ENCODE results near the gene SH3BGRL2. TPM values are rescaled to one million over a fixed set of nuclear protein-coding genes. Genes with fewer than 3 reads are reported as not detected.

Gene SH3BGRL2
- total RNA-seq (2021; fragmentation: NEBNext Ultra II Directional; extraction: Animal tissue kit (Norgen Biotek cat#: 25700)), result 20.0 and 20.3 TPM in 2 replicates
- polyA plus RNA-seq (2011; rRNA removed), result 3.8 and 6.0 TPM in 2 replicates
- polyA plus RNA-seq (2011; cell fraction: cytosol; rRNA removed), result 7.5 TPM
- polyA plus RNA-seq (2011; cell fraction: nucleus; rRNA removed), result 1.3 TPM
- 6.5 to 13.4 TPM (median 8.4 TPM) in 4 replicates for polyA plus RNA-seq (2012, experiment 1 of 2)
- 0.89 TPM for polyA plus RNA-seq (2012, experiment 2 of 2)
- polyA plus RNA-seq (2013, experiment 1 of 2), result 11.2 TPM
- polyA plus RNA-seq (2013, experiment 2 of 2), result 11.5 TPM
- polyA minus RNA-seq (2011; rRNA and poly(A)+ RNA removed), result 8.0 and 11.0 TPM in 2 replicates
- 8.4 TPM for polyA minus RNA-seq (2011; cell fraction: cytosol; rRNA and poly(A)+ RNA removed)
- 7.7 TPM for polyA minus RNA-seq (2011; cell fraction: nucleus; rRNA and poly(A)+ RNA removed)
- long read RNA-seq, experiment 1, full-length matches to known transcripts, result 4 of 17 reads
- long read RNA-seq, experiment 1, partial matches to known transcripts, result 12 of 17 reads
- long read RNA-seq, experiment 1, other reads (novel, unspliced or antisense), result 1 of 17 reads
- long read RNA-seq, experiment 2, full-length matches to known transcripts, result 6 of 14 reads
- long read RNA-seq, experiment 2, partial matches to known transcripts, result 1 of 14 reads
- long read RNA-seq, experiment 2, other reads (novel, unspliced or antisense), result 7 of 14 reads

DNA sequence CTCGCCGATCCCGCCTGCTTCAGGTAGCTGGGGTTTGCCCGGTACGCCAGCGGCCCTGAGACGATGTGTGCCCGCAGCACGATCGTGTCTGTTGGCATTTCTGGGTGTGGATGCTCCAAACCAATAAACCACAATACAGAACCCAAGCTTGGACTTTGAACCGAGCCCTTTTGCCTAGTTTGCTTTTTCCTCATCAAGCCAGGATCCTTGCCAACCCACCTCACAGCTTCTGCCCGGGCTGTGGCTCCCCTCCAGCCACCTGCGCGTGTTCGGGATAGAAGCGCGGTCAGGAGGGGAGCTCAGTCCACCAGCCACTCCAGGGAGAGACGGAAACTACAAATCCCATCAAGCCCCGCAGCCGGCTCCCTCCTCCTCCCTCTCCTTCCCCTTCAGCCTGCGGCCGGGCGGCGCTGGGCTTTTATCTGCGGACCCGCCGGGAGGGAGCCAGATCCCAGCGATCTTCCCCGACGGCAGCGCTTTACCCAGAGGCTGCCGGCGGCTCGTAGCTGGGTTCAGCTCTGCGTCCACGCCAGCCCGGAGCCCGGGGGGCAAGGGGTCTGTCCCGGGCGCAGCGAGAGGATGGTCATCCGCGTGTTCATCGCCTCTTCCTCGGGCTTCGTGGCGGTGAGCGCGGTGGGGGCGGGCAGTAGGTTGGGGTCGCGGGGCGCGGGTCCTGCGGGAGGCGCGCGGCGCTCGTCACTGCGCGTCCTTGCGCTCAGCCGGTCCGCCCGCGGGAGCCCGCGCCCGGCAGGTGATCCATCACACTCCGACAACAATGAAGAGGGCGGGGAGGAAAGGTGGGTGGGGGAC, at the start of gene SH3BGRL2:
Gene SH3BGRL2, plus strand, starts transcription at position 447 of the 810 bp plus-strand sequence. Its CDS starts 133 bp downstream, at position 580.
- CTCF ChIA-PET (ENCODE audit: partially characterized antibody), result interaction anchor here (0.8 to 2.7 kb wide), 10 partner anchors 8 to 187 kb away, joined by 3 to 15 read pairs (median 4); partner anchors contain the start of gene LCA5
- H3K4me3 ChIP-seq (ENCODE audit: extremely low read depth in 1 of 4, insufficient read depth in 2 of 4, low read depth in 3 of 4, low read length in 4 of 4), result peak within 1 kb of the TSS; percentile 70 to 97 (median 90)
- H3K9ac ChIP-seq (replicated peaks in 1 of 4; ENCODE audit: extremely low read depth in 1 of 4, low read depth in 3 of 4, low read length in 3 of 4), result peak within 1 kb of the TSS; percentile 75 to 85 (median 80)
- 2% methylated on average over 37 of the region's 72 CpGs; no CpG with 5 or more reads in 1 of the 2 experiments for WGBS, 2 experiments (ENCODE audit: extremely low coverage in 1 of 2, insufficient coverage in 1 of 2, insufficient read length in 1 of 2, insufficient replicate concordance in 2 of 2, low coverage in 1 of 2, low lambda C conversion rate in 2 of 2, missing lambda C conversion rate in 1 of 2)
- H2BK5ac ChIP-seq (ENCODE audit: low read depth, low read length), result no peak within 1 kb of the TSS
- H3K4ac ChIP-seq (replicated peaks; ENCODE audit: insufficient read length, low read depth, low read length), result no peak within 1 kb of the TSS
- peak within 1 kb of the TSS; percentile 47; the same call in 1 of the 2 replicates for H3K27ac ChIP-seq (ENCODE audit: low read depth, low read length)
- peaks cover 8% of the 10 kb centered on the region; the same call in 1 of the 2 replicates for H3K23me2 ChIP-seq (ENCODE audit: low read depth, low read length)
- no peak within 1 kb of the TSS for H2BK20ac ChIP-seq (ENCODE audit: low read length)
- DNase-seq (ENCODE audit: low read depth in 1 of 2, low spot score in 2 of 2) (peak; percentile 33 to 90), FAIRE-seq (peak; percentile 36)
- POLR2A ChIA-PET (ENCODE audit: partially characterized antibody), result interaction anchor here (0.6 to 2.5 kb wide), 15 partner anchors 9 to 200 kb away, joined by 3 to 13 read pairs (median 4); partner anchors contain the start of gene LCA5
- peak within 1 kb of the TSS; percentile 89 for H3K18ac ChIP-seq (ENCODE audit: extremely low read depth, low read length)
- H3K4me2 ChIP-seq (ENCODE audit: insufficient read depth in 1 of 2, low read depth in 2 of 2, low read length in 2 of 2), result peak within 1 kb of the TSS; percentile 72 to 87
- peak within 1 kb of the TSS; percentile 80 for H2AFZ ChIP-seq (ENCODE audit: low read length)
- peak within 1 kb of the TSS; percentile 59 for H4K91ac ChIP-seq (replicated peaks; ENCODE audit: insufficient read length, low read length)
- H2BK120ac ChIP-seq (replicated peaks; ENCODE audit: low read depth, low read length), result peak within 1 kb of the TSS; percentile 66
- H3K79me2 ChIP-seq (ENCODE audit: control insufficient read depth in 1 of 2, insufficient read depth in 2 of 2, low read length in 2 of 2), result no peaks in the 10 kb centered on the region
- no peak within 1 kb of the TSS; the same call in 1 of the 2 replicates for H4K8ac ChIP-seq (ENCODE audit: extremely low read depth, insufficient read depth, low read length)
- H3K4me1 ChIP-seq (replicated peaks in 1 of 4; ENCODE audit: control insufficient read depth in 3 of 4, insufficient read depth in 4 of 4, low read length in 3 of 4), result peaks cover 0 to 3% (median 0%) of the 10 kb centered on the region in 4 experiments; a peak in 2 of 7 replicates
- no peak within 1 kb of the TSS for H2BK15ac ChIP-seq (ENCODE audit: low read length)
- no peaks in the 10 kb centered on the region for H3K9me3 ChIP-seq (ENCODE audit: insufficient read depth in 2 of 2, low read depth in 1 of 2, low read length in 1 of 2)
- H3K36me3 ChIP-seq (ENCODE audit: control insufficient read depth in 2 of 4, insufficient read depth in 4 of 4, low read length in 3 of 4), result no peaks in the 10 kb centered on the region
- H2AK5ac ChIP-seq (ENCODE audit: low read depth, low read length), result no peak within 1 kb of the TSS
- H4K5ac ChIP-seq (ENCODE audit: insufficient read length, low read depth, low read length), result no peak within 1 kb of the TSS
- no peaks in the 10 kb centered on the region; the same call in 1 of the 2 replicates for H3K79me1 ChIP-seq (ENCODE audit: low read depth, low read length)
- H3K56ac ChIP-seq (replicated peaks; ENCODE audit: insufficient read length, low read depth, low read length), result peak within 1 kb of the TSS; percentile 80
- peaks cover 2 to 4% of the 10 kb centered on the region in 2 experiments for H4K20me1 ChIP-seq (replicated peaks in 1 of 2; ENCODE audit: control insufficient read depth in 1 of 2, insufficient read depth in 2 of 2, low read length in 2 of 2)
- no peak within 1 kb of the TSS for H2BK12ac ChIP-seq (ENCODE audit: low read depth, low read length)
- H3K23ac ChIP-seq (ENCODE audit: insufficient read length), result no peak within 1 kb of the TSS
- H3K27me3 ChIP-seq (replicated peaks in 1 of 4; ENCODE audit: control insufficient read depth in 3 of 4, extremely low read depth in 1 of 4, insufficient read depth in 3 of 4, low read length in 3 of 4), result peaks cover 0 to 2% (median 0%) of the 10 kb centered on the region in 4 experiments; a peak in 1 of 7 replicates
- no peak within 1 kb of the TSS for H3K14ac ChIP-seq (ENCODE audit: insufficient read length)
- TF ChIP-seq EP300 (IDR thresholded peaks at IDR 0.05; ENCODE audit: borderline replicate concordance in 1 of 2, low read depth in 2 of 2, low read length in 2 of 2), result no peak
- no peak for TF ChIP-seq NANOG (IDR thresholded peaks at IDR 0.05; ENCODE audit: insufficient read depth, low read depth, low read length, poor library complexity, severe bottlenecking)
- no peak for TF ChIP-seq SIRT6 (IDR thresholded peaks at IDR 0.05; ENCODE audit: low read length)
- TF ChIP-seq JUN (IDR thresholded peaks at IDR 0.05; ENCODE audit: low read depth, low read length), result no peak
- TF ChIP-seq NRF1 (IDR thresholded peaks at IDR 0.05; ENCODE audit: low read depth, low read length), result no peak
- TF ChIP-seq SP1 (IDR thresholded peaks at IDR 0.05; ENCODE audit: low read depth, low read length), result no peak
- 0 out of 2 replicates have a peak, but pooled peaks have one; percentile 33 for TF ChIP-seq YY1 (IDR thresholded peaks at IDR 0.05; ENCODE audit: low read depth, low read length)
- TF ChIP-seq CTBP2 (IDR thresholded peaks at IDR 0.05; ENCODE audit: borderline replicate concordance, insufficient read depth, insufficient read length, low read length), result no peak

All from H1 (cell line).